ENCODE data around the gene ZNHIT3.

- TF ChIP-seq CTCF (IDR thresholded peaks at IDR 0.05) (no peak), POLR2A (IDR thresholded peaks at IDR 0.05) (no peak)
Measured at GRCh38 chr17:36503456-36504155, 17.1 kb downstream of the ZNHIT3 start.

All from suprapubic skin (tissue), 3 donors.